HG02885 (cell line): ENCODE measurements around the gene MIAT.

Experiments
- ATAC-seq: cut with Tn5 transposase; IDR thresholded peaks from one replicate; pipeline ENCODE4 v1.9.1; 2021; ENCODE audit warnings: mild to moderate bottlenecking; ENCODE audit not compliant: unreplicated experiment, poor library complexity

Gene MIAT

DNA sequence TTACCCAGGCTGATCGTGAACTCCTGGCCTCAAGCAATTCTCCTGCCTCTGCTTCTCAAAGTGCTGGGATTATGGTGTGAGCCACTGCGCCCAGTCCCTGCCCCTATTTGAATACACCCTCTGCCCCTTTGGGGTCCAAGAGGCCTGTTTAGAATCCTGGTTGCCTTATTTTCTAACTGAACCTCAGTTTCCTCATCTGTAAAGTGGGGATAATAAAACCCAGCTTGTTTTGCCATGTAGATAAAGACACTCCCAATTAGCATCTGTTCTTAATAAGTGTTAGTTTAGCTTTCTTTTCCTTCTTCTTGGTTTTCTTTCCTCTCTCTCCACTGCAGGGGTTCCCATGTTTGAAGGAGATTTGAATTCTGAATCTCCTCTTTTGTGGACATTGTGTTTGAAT is 4.8 kb downstream of the MIAT start:
- ATAC-seq: no peak

DNA sequence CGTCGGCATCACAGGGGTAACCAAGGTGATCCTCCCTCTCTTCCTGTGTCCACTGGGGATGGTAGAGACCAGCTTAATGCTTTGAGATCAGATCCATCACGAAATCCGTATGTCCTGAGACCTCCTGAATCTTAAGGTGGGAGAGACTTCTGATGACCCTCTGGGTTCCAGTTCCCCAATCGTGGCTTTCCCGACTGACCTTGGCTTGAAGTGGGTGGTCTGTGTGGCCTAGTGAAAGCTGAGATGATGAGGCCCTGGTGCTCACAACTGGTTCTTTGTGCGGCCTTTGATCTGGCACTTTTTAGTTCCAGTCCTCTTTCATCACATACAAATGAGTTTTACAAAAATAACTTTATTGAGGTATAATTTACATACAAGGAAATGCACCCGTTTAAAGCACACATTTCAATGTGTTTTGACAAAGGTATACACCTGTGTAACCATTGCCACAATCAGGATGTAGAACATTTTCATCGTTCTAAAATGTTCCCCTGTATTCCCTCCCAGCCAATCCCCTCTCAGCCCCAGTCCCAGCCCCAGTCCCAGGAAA is 6.1 kb downstream of the MIAT start:
- no peak for ATAC-seq

- peak; percentile 19 for ATAC-seq
Measured at GRCh38 chr22:26665813-26666231, 8.4 kb downstream of the MIAT start.

DNA sequence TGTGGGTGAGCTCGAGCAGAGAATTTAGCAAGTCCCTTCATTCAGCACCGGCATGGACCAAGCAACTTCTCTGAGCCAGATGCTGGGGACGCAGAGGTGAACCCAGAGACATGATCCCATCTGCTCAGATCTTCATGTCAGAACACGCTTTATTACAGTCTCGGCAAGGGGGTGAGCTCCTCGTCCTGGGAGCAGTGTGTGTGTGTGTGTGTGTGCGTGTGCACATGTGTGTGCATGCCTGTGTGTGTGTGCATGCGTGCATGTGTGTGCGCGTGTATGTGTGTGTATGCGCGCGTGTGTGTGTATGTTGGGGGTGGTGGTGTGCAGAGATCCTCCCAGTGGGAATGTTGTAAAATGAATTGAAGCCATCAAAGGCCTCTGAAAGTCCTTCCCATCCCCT is 9.8 kb downstream of the MIAT start:
- ATAC-seq: no peak

DNA sequence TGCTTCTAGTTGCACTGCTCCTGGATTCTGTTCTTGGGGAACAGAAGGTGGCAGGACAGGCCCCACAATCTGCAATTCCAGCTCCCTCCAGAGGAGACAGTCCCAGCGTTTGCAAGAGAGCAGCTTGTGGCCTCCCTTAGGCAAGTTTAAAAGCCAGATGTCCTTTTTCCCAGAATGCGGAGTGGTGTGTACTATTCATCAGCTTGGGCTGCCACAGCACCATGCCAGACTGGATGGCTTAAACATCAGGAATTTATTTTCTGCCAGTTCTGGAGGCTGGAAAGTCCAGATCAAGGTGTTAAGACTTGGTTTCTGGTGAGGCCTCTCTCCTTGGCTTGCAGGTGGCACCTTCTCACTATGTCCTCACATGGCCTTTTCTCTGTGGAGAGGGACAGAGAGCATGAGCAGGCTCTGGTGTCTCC is 11.7 kb downstream of the MIAT start:
- ATAC-seq: no peak

DNA sequence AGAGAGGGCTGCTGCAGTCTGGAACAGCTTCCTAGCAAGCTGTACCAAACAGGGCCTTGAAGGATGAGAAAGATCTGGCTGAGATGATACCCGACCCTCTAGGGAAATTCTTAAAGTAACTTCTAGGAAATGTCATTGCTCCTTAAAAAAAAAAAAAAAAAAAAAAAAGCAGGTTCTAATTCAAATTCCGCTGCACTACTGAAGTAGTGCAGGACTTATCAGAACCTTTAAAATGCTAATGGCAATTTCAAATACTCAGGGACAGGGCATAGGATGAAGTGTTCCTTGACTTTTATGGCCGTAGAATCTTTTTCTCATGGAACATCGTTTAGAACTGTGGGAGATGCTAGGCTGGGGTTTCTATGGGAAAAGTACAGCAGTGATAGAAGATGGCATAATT is 13.1 kb downstream of the MIAT start:
- ATAC-seq: no peak

DNA sequence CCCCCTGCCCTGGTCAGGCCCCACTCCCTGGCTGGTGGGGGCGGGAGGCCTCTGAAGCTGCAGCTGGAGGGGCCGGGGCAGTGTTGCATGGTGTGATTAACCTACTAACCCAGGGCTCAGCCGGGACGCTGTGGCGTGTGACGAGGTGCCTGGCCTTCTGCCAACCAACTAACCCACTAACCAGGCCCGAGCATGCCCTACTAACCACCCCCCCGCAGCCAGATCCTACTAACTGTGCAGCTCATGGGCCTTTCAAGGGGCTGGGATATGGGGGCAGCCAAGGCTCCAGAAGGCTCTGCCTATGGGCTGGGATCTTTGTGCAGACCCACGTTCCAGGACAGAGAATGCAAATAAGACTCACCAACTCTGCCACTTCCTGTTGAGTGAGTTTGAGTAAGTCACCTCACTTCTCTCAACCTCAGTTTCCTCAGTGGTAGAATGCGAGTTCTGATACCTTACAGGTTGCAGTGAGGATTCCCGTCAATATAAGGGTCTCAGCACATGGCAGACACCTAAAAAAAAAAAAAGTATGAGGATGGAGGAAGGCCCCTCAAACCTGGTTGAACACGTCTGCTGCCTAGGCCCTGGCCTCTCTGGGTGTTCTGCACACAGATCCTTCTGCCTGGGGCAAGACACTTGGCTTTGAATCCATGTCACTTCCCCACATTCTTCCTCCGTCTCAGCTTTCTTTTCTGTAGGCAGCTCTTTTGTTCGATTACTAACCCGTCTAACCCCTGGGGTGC is 14.1 kb downstream of the MIAT start:
- no peak for ATAC-seq

- ATAC-seq: peak; percentile 18
Measured at GRCh38 chr22:26672060-26672471, 14.7 kb downstream of the MIAT start.

GRCh38 chr22:26672590-26673468 is 15.4 kb downstream of the MIAT start:
- peak; percentile 74 for ATAC-seq

DNA sequence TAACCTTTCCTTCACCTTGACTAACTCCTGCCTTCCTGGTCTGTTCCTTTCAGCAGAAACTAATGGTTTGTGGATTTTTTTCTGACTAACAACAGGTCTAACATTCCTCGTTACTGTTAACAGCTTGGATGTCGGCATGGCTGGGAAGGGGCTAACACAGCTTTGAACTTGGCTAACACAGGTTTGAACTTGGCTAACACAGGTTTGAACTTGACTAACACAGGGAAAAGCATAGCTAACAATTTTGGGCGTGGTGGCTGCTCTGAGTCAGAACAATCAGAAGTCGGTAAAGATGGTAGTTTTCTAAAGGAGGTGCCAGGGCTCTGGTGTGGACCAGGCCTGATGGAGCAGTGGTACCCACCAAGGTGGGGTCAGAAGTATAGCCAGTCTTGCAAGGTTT is 16.1 kb downstream of the MIAT start:
- ATAC-seq: no peak

DNA sequence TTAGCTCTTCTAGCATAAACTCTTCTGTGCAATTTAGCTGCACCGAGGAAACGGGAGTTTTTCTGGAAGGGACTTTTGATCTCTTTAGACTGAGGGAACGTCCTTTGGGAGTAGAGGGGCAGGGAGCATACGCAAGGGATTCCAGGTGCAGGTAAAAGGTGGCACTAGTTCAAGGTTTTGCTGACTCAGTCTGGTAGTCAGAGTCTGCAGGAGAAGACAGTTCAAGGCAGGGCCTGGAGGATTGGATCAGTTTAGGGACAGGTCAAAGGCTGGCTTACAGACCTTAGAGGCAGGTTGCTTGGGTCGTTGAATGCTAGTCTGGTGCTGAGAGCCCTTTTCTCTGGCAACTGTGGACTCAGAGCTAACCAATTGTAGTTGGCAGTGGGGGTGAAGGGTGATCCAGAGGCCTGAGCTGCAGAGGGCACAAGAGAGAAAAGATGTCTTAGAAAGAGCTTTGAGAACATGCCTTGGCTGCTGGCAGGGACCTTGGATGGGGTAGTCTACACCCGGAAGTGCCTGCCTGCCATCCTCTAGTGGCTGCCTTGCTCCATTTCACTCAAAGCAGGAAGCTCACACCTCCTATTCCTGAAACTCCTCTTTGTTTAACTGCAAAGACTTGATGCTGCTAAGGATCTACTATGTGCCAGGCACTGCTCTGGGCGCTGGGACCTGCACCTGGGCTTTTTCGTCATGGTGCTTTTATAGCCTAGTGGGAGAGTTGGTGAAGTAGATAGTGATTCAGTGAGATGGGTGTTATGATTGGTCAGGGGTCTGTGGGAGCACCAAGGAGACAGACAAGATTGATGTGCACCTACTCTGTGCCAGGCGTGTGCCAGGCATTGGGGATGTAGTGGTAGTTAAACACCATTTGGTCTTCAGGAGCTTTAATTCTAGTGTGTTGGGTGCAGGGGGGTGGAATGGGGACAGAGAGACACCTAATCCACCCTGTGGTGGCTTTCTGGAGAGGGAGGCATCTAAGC is 17.1 kb downstream of the MIAT start:
- no peak for ATAC-seq

- no peak for ATAC-seq
Measured at GRCh38 chr22:26675687-26676268, 18.4 kb downstream of the MIAT start.

DNA sequence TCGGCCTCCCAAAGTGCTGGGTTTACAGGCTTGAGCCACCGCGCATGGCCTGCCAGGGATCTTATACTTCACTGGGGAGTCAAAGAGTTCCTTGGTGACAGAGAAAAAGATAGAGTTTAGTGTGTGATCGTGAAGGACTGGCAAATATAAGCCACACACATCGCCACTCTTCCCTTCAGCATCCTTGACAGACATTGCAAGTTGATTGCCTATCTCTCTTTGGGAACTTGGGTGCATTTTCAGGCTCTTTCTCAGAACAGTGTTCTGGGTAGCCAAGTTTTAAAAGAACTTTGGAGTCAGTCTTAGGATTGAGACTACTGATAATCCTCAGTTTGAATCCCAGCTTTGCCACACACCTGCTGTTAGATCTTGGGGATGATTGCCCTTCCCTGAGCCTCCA is 19.8 kb downstream of the MIAT start:
- no peak for ATAC-seq

DNA sequence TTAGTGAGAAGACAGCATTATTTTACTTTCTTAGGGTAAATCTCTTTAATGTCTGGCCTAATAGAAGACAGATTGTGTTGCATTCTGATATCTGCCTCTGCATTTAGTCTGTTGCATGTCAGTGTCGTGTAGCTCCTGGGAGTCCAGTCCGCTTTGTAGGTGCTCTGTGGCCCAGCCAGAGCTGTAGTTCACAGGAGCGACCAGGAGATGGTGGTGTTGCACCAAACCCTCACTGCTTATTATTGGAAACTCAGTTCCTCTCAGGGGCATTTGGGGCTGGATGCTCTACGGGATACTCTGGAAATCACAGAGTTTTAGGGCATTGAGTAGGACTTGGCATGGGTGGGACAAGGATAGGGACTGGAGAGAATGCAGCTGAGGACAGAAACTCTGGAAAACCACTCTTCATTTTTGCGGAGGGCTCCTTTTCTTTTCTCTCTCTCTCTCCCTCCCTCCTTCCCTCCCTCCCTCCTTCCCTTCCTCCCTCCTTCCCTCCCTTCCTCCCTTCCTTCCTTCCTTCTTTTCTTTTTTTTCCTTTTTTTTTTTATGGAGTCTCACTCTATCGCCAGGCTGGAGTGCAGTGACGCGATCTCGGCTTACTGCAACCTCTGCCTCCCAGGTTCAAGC is 21.7 kb downstream of the MIAT start:
- ATAC-seq: no peak

- ATAC-seq: no peak
Measured at GRCh38 chr22:26680485-26680884, 23.1 kb downstream of the MIAT start.

DNA sequence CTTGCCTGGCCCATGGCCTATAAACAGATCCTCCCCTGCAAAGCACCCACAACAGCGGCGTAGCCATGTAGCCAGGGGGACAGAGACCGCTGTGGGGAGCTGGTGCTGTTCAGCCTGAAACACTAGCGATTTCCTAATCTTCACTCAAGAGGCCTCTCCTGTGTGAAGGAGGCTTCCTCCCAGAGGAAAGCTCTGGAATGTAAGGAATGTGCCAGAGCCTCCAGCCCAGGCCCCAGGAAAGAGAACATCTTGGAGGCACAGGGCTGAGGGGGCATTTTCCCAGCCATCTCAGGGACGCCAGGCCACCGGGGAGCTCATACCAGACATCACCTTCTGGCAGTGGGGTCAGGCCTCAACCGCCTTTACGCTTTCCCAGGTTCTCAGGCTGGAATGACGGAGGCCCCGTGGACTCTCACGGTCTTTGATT is 24.0 kb downstream of the MIAT start:
- no peak for ATAC-seq

- ATAC-seq: no peak
Measured at GRCh38 chr22:26684168-26684567, 26.8 kb downstream of the MIAT start.

DNA sequence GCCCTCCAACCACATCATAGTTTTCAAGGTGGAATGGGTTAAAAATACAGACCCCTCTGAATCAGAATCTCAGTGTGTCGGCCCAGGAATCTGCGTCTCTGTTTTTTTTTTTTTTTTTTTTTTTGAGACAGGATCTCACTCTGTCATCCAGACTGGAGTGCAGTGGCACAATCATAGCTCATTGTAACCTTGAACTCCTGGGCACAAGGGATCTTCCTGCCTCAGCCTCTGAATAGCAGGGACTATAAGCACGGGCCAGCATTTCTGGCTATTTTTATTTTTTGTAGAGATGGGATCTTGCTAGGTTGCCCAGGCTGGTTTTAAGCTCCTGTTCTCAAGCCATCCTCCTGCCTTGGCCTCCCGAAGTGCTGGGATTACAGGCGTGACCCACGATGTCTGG is 28.2 kb downstream of the MIAT start:
- ATAC-seq: no peak

- no peak for ATAC-seq
Measured at GRCh38 chr22:26687439-26687838, 30.1 kb downstream of the MIAT start.
